Upper lobe of left lung (tissue), 6 donors: ENCODE data around the gene SETD2. TPM values are rescaled to one million over a fixed set of nuclear protein-coding genes. Genes with fewer than 3 reads are reported as not detected.

Experiments used
- ATAC-seq, 2 donors: fragments of 200-7000 bp; cut with Tn5 transposase; one replicate each; pipeline ENCODE4 v1.9.1; 2022; ENCODE audit warnings: mild to moderate bottlenecking in 2 of 2, moderate library complexity in 2 of 2; ENCODE audit not compliant: low FRiP score in 2 of 2
- DNase-seq, 2 donors: peaks; one replicate each; pipeline ENCODE4 v3.0.0-alpha.2; 2019 to 2020
- H3K27ac ChIP-seq, 4 donors: fragments of 200-600 bp; sonication (generic); one replicate each; pipeline ENCODE4 v1.5.1; 2016 to 2019
- H3K27me3 ChIP-seq, 4 donors: fragments of 200-600 bp; sonication (generic); one replicate each; pipeline ENCODE4 v1.5.1; 2017 to 2019
- H3K36me3 ChIP-seq, 4 donors: fragments of 200-600 bp; sonication (generic); one replicate each; pipeline ENCODE4 v1.5.1; 2016 to 2019
- H3K4me1 ChIP-seq, 4 donors: fragments of 200-600 bp; sonication (generic); one replicate each; pipeline ENCODE4 v1.5.1; 2018 to 2019
- H3K4me3 ChIP-seq, 4 donors: fragments of 200-600 bp; sonication (generic); one replicate each; pipeline ENCODE4 v1.5.1; 2017 to 2019; ENCODE audit warnings: mild to moderate bottlenecking in 2 of 4, moderate library complexity in 1 of 4
- H3K9me3 ChIP-seq, 4 donors: fragments of 200-600 bp; sonication (generic); one replicate each; pipeline ENCODE4 v1.5.1; 2018 to 2019
- CTCF ChIP-seq, 6 experiments: fragments of 450-650 bp in 4 of 6; fragments of 200-600 bp in 2 of 6; sonication (generic) in 2 of 6; IDR thresholded peaks; one replicate each; pipeline ENCODE4 v1.5.1; 2016 to 2019; ENCODE audit warnings: antibody characterized with exemption in 6 of 6
- EP300 ChIP-seq, 4 donors: sonication (generic); formaldehyde crosslinking; IDR thresholded peaks; one replicate each; pipeline ENCODE4 v1.5.1; 2017; ENCODE audit warnings: antibody characterized with exemption in 4 of 4, control low read depth in 2 of 4
- POLR2A ChIP-seq, 4 donors: fragments of 450-650 bp; IDR thresholded peaks; one replicate each; pipeline ENCODE4 v1.5.1; 2016 to 2017; ENCODE audit warnings: antibody characterized with exemption in 4 of 4, mild to moderate bottlenecking in 2 of 4
- POLR2AphosphoS5 ChIP-seq, 2 donors: sonication (generic); formaldehyde crosslinking; IDR thresholded peaks; one replicate each; pipeline ENCODE4 v1.5.1; 2017; ENCODE audit warnings: antibody characterized with exemption in 2 of 2
- WGBS, 2 donors: methylation state at CpG; one replicate each; pipeline ENCODE4 v1.1.5; 2017 to 2018; 5-methylcytosine and 5-hydroxymethylcytosine counted together
- total RNA-seq, 6 donors: library from RNA; depleted of rRNA in 4 of 6; stranded (reverse); fragments of >200 nt in 4 of 6; gene quantifications; one replicate each; pipeline versions ENCODE4 v1.1.0 to v1.2.1, GENCODE V29; 2016 to 2021
- donor health status: DM: no; HTN: no; CAD: no; lungs with moderate emphysema.
- donor health status: DM: no; HTN: yes; CAD: no; lungs with severe emphysema.

Gene SETD2
- total RNA-seq, 6 donors from 2014 or later, result 33.8 to 111 (median 53.5) TPM

- H3K4me1 ChIP-seq, result peaks cover 0 to 8% (median 0%) of the 10 kb centered on the region in 4 donors
- no peak overlapping the region for H3K27ac ChIP-seq
- H3K27me3 ChIP-seq, result no peaks in the 10 kb centered on the region
- TF ChIP-seq POLR2AphosphoS5 (IDR thresholded peaks at IDR 0.05) (no peak), POLR2A (IDR thresholded peaks at IDR 0.05) (no peak), CTCF (IDR thresholded peaks at IDR 0.05) (no peak), EP300 (IDR thresholded peaks at IDR 0.05) (no peak)
- H3K4me3 ChIP-seq, result no peak overlapping the region
- 66 to 69% methylated on average over 2 of the region's 2 CpGs for WGBS, 2 donors
- ATAC-seq, result no peak
- peaks cover 2 to 78% (median 29%) of the 10 kb centered on the region in 4 donors for H3K36me3 ChIP-seq
- no peaks in the 10 kb centered on the region for H3K9me3 ChIP-seq
- DNase-seq, result no peak
Measured at GRCh38 chr3:47098910-47099309, 65.0 kb downstream of the SETD2 start.

- Histone ChIP-seq H3K27ac (no peak overlapping the region), H3K4me3 (no peak overlapping the region), H3K27me3 (no peaks in the 10 kb centered on the region), H3K4me1 (peaks cover 0 to 8% (median 0%) of the 10 kb centered on the region in 4 donors), H3K9me3 (no peaks in the 10 kb centered on the region), H3K36me3 (peaks cover 2 to 68% (median 29%) of the 10 kb centered on the region in 4 donors)
- ATAC-seq (no peak), DNase-seq (no peak)
- WGBS, 2 donors, result 88 to 91% methylated on average over 5 of the region's 5 CpGs
- TF ChIP-seq CTCF (IDR thresholded peaks at IDR 0.05) (no peak), EP300 (IDR thresholded peaks at IDR 0.05) (no peak), POLR2AphosphoS5 (IDR thresholded peaks at IDR 0.05) (no peak), POLR2A (IDR thresholded peaks at IDR 0.05) (no peak)
Measured at GRCh38 chr3:47097864-47098263, 66.0 kb downstream of the SETD2 start.

- no peak for DNase-seq
- peaks cover 2 to 64% (median 26%) of the 10 kb centered on the region in 4 donors for H3K36me3 ChIP-seq
Measured at GRCh38 chr3:47096959-47097358, 67.0 kb downstream of the SETD2 start.

GRCh38 chr3:47092090-47092489 is 71.8 kb downstream of the SETD2 start:
- 92 to 95% methylated on average over 3 of the region's 3 CpGs for WGBS, 2 donors
- Histone ChIP-seq H3K27ac (no peak overlapping the region), H3K9me3 (no peaks in the 10 kb centered on the region), H3K4me1 (no peaks in the 10 kb centered on the region), H3K27me3 (no peaks in the 10 kb centered on the region), H3K4me3 (no peak overlapping the region), H3K36me3 (peaks cover 2 to 60% (median 27%) of the 10 kb centered on the region in 4 donors)
- DNase-seq, result no peak
- no peak for TF ChIP-seq POLR2A (IDR thresholded peaks at IDR 0.05)
- no peak for TF ChIP-seq POLR2AphosphoS5 (IDR thresholded peaks at IDR 0.05)
- TF ChIP-seq CTCF (IDR thresholded peaks at IDR 0.05), result no peak
- TF ChIP-seq EP300 (IDR thresholded peaks at IDR 0.05), result no peak
- ATAC-seq, result no peak

More at GRCh38 chr3:47096959-47097358, 67.0 kb downstream of the SETD2 start:
- Histone ChIP-seq H3K9me3 (no peaks in the 10 kb centered on the region), H3K27me3 (no peaks in the 10 kb centered on the region), H3K4me1 (peaks cover 0 to 8% (median 0%) of the 10 kb centered on the region in 4 donors), H3K27ac (no peak overlapping the region), H3K4me3 (no peak overlapping the region)
- TF ChIP-seq POLR2A (IDR thresholded peaks at IDR 0.05) (no peak), EP300 (IDR thresholded peaks at IDR 0.05) (no peak), CTCF (IDR thresholded peaks at IDR 0.05) (no peak), POLR2AphosphoS5 (IDR thresholded peaks at IDR 0.05) (no peak)
- 70 to 76% methylated on average over 1 of the region's 1 CpG for WGBS, 2 donors
- ATAC-seq, result no peak

- WGBS, 2 donors, result 88 to 95% methylated on average over 2 of the region's 2 CpGs
- Histone ChIP-seq H3K9me3 (no peaks in the 10 kb centered on the region), H3K36me3 (peaks cover 3 to 61% (median 18%) of the 10 kb centered on the region in 4 donors), H3K4me1 (no peaks in the 10 kb centered on the region), H3K27ac (no peak overlapping the region), H3K4me3 (no peak overlapping the region), H3K27me3 (no peaks in the 10 kb centered on the region)
- ATAC-seq, result no peak
- TF ChIP-seq POLR2AphosphoS5 (IDR thresholded peaks at IDR 0.05) (no peak), CTCF (IDR thresholded peaks at IDR 0.05) (no peak)
- no peak for DNase-seq
Measured at GRCh38 chr3:47089630-47090029, 74.3 kb downstream of the SETD2 start.
